ENCODE results near the gene LCAT.

- TF ChIP-seq POLR2A (IDR thresholded peaks at IDR 0.05), result no peak
- TF ChIP-seq CTCF (IDR thresholded peaks at IDR 0.05), result no peak
These were observed 15.8 kb upstream of the LCAT start for GRCh38 chr16:67959536-67960329.

Data from Peyer's patch (tissue), 4 donors.